GM21576 (cell line): ENCODE measurements around the gene ARPC1A.
"Not testable (repeated sequence)": the region's sequence is repeated elsewhere in the genome, so short reads cannot be mapped to it uniquely, and the experiment has no call there.

ENCODE experiments used
- ATAC-seq: cut with Tn5 transposase; IDR thresholded peaks from one replicate; pipeline ENCODE4 v1.9.1; 2021; ENCODE audit warnings: mild to moderate bottlenecking, moderate library complexity; ENCODE audit not compliant: unreplicated experiment

ARPC1A gene

GRCh38 chr7:99368750-99369389, 43.2 kb downstream of the ARPC1A start:
- ATAC-seq: no peak

- ATAC-seq: no peak
Measured at GRCh38 chr7:99369767-99370391, 44.2 kb downstream of the ARPC1A start.

GRCh38 chr7:99371376-99371920, 45.8 kb downstream of the ARPC1A start:
- no peak for ATAC-seq

GRCh38 chr7:99372275-99373090, 46.8 kb downstream of the ARPC1A start:
- ATAC-seq: no peak

GRCh38 chr7:99373091-99374066, 47.7 kb downstream of the ARPC1A start:
- ATAC-seq: no peak

- ATAC-seq: peak; percentile 51
Measured at GRCh38 chr7:99374111-99375064, 48.7 kb downstream of the ARPC1A start, which contains the start of gene ARPC1B. TSS of gene ARPC1B (plus strand) at chr7:99374730. CDS start at chr7:99385715, 10,985 bp downstream.

- peak; percentile 36 for ATAC-seq
Measured at GRCh38 chr7:99375070-99375807, 49.5 kb downstream of the ARPC1A start.

GRCh38 chr7:99379043-99379577, 53.4 kb downstream of the ARPC1A start:
- ATAC-seq: no peak

GRCh38 chr7:99379693-99380031, 54.0 kb downstream of the ARPC1A start:
- not testable (repeated sequence) for ATAC-seq

GRCh38 chr7:99380032-99380822, 54.5 kb downstream of the ARPC1A start:
- peak; percentile 42 for ATAC-seq

GRCh38 chr7:99380823-99381663, 55.3 kb downstream of the ARPC1A start:
- peak; percentile 68 for ATAC-seq

GRCh38 chr7:99381664-99382075, 56.0 kb downstream of the ARPC1A start:
- ATAC-seq: no peak

- ATAC-seq: no peak
Measured at GRCh38 chr7:99383203-99383602, 57.5 kb downstream of the ARPC1A start.

GRCh38 chr7:99383791-99384370, 58.2 kb downstream of the ARPC1A start:
- ATAC-seq: no peak

- ATAC-seq: no peak
Measured at GRCh38 chr7:99384523-99384922, 58.8 kb downstream of the ARPC1A start.

- no peak for ATAC-seq
Measured at GRCh38 chr7:99385564-99385963, 59.9 kb downstream of the ARPC1A start.
